Renal pelvis (tissue), 12 donors: ENCODE data around the gene MED28. TPM values are rescaled to one million over a fixed set of nuclear protein-coding genes. Genes with fewer than 3 reads are reported as not detected.
"Not testable (repeated sequence)": the region's sequence is repeated elsewhere in the genome, so short reads cannot be mapped to it uniquely, and the experiment has no call there.

Experiments used
- DNase-seq: peaks from one replicate; pipeline ENCODE4 v3.0.0-alpha.2; 2013
- long read RNA-seq, 16 experiments: transcript quantifications; one replicate each; lab custom pipeline, GENCODE V29; 2026
- polyA plus RNA-seq, 3 donors: library from polyadenylated mRNA; unstranded; fragments of 120-200 nt; gene quantifications; one replicate each; pipeline ENCODE4 v1.2.1, GENCODE V29; 2013; ENCODE audit not compliant: insufficient read length in 3 of 3

The MED28 gene, protein sequence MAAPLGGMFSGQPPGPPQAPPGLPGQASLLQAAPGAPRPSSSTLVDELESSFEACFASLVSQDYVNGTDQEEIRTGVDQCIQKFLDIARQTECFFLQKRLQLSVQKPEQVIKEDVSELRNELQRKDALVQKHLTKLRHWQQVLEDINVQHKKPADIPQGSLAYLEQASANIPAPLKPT
- polyA plus RNA-seq = 10 to 100 TPM; 59.5 to 74.8 (median 61.9) TPM
- long read RNA-seq, donor 1, full-length matches to known transcripts = 50 of 50 reads
- long read RNA-seq, donor 1, partial matches to known transcripts = 0 of 50 reads
- long read RNA-seq, donor 1, other reads (novel, unspliced or antisense) = 0 of 50 reads
- long read RNA-seq, donor 2, full-length matches to known transcripts = 65 of 65 reads
- long read RNA-seq, donor 2, partial matches to known transcripts = 0 of 65 reads
- long read RNA-seq, donor 2, other reads (novel, unspliced or antisense) = 0 of 65 reads
- long read RNA-seq, donor 3, full-length matches to known transcripts = 47 of 53 reads
- long read RNA-seq, donor 3, partial matches to known transcripts = 6 of 53 reads
- long read RNA-seq, donor 3, other reads (novel, unspliced or antisense) = 0 of 53 reads
- long read RNA-seq, donor 4, full-length matches to known transcripts = 60 of 66 reads
- long read RNA-seq, donor 4, partial matches to known transcripts = 6 of 66 reads
- long read RNA-seq, donor 4, other reads (novel, unspliced or antisense) = 0 of 66 reads
- long read RNA-seq, donor 5, full-length matches to known transcripts = 27 of 27 reads
- long read RNA-seq, donor 5, partial matches to known transcripts = 0 of 27 reads
- long read RNA-seq, donor 5, other reads (novel, unspliced or antisense) = 0 of 27 reads
- long read RNA-seq, donor 6, full-length matches to known transcripts = 36 of 71 reads
- long read RNA-seq, donor 6, partial matches to known transcripts = 35 of 71 reads
- long read RNA-seq, donor 6, other reads (novel, unspliced or antisense) = 0 of 71 reads
- long read RNA-seq, donor 7, full-length matches to known transcripts = 47 of 60 reads
- long read RNA-seq, donor 7, partial matches to known transcripts = 13 of 60 reads
- long read RNA-seq, donor 7, other reads (novel, unspliced or antisense) = 0 of 60 reads
- long read RNA-seq, donor 8, full-length matches to known transcripts = 19 of 19 reads
- long read RNA-seq, donor 8, partial matches to known transcripts = 0 of 19 reads
- long read RNA-seq, donor 8, other reads (novel, unspliced or antisense) = 0 of 19 reads
- long read RNA-seq, donor 9, full-length matches to known transcripts = 51 of 51 reads
- long read RNA-seq, donor 9, partial matches to known transcripts = 0 of 51 reads
- long read RNA-seq, donor 9, other reads (novel, unspliced or antisense) = 0 of 51 reads
- long read RNA-seq, donor 10, full-length matches to known transcripts = 49 of 58 reads
- long read RNA-seq, donor 10, partial matches to known transcripts = 9 of 58 reads
- long read RNA-seq, donor 10, other reads (novel, unspliced or antisense) = 0 of 58 reads
- long read RNA-seq, donor 11, full-length matches to known transcripts = 34 of 34 reads
- long read RNA-seq, donor 11, partial matches to known transcripts = 0 of 34 reads
- long read RNA-seq, donor 11, other reads (novel, unspliced or antisense) = 0 of 34 reads
- long read RNA-seq, donor 12, full-length matches to known transcripts = 66 of 66 reads
- long read RNA-seq, donor 12, partial matches to known transcripts = 0 of 66 reads
- long read RNA-seq, donor 12, other reads (novel, unspliced or antisense) = 0 of 66 reads
- long read RNA-seq, donor 13, full-length matches to known transcripts = 31 of 48 reads
- long read RNA-seq, donor 13, partial matches to known transcripts = 17 of 48 reads
- long read RNA-seq, donor 13, other reads (novel, unspliced or antisense) = 0 of 48 reads
- long read RNA-seq, donor 14, full-length matches to known transcripts = 74 of 74 reads
- long read RNA-seq, donor 14, partial matches to known transcripts = 0 of 74 reads
- long read RNA-seq, donor 14, other reads (novel, unspliced or antisense) = 0 of 74 reads
- long read RNA-seq, donor 15, full-length matches to known transcripts = 62 of 62 reads
- long read RNA-seq, donor 15, partial matches to known transcripts = 0 of 62 reads
- long read RNA-seq, donor 15, other reads (novel, unspliced or antisense) = 0 of 62 reads
- long read RNA-seq, donor 16, full-length matches to known transcripts = 59 of 59 reads
- long read RNA-seq, donor 16, partial matches to known transcripts = 0 of 59 reads
- long read RNA-seq, donor 16, other reads (novel, unspliced or antisense) = 0 of 59 reads

DNA sequence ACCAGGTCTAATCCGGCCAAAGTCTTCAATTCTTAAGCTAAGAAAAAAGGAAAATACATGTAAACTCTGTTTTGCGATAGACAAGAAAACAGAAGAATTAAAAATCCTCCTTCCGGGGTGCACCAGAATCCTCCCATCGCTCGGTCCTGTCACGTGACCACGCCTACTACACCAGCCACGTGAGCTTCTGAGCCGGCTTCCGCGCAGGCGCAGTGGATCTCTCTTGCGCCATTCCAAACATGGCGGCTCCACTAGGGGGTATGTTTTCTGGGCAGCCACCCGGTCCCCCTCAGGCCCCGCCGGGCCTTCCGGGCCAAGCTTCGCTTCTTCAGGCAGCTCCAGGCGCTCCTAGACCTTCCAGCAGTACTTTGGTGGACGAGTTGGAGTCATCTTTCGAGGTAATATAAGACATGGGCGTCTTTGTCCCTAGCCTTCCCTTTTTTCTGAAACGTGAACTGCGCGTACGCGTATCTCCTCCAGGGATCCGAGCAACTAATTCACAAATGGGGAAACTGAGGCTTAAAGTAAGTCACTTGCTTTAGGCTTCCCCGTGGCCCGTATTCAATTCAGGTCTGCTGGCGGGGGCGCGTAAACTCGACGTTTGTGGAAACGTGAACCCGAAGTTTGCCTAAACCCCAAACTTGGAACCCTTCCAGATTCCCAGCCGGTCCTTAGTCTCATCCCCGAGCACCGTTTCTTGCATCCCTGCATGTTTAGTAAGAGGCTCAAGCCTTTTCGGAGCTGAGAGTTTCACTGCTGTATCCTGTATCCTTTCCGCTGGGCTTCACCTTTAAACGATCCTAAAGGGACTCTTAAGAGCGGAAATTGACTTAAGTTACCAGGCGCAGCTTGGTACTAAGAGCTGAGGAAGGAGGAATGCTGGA lies at the start of gene MED28:
TSS of gene MED28 (plus strand) at position 226 of the 884 bp plus-strand sequence. CDS start at position 240, 14 bp downstream.
- DNase-seq = peak; percentile 95

DNA sequence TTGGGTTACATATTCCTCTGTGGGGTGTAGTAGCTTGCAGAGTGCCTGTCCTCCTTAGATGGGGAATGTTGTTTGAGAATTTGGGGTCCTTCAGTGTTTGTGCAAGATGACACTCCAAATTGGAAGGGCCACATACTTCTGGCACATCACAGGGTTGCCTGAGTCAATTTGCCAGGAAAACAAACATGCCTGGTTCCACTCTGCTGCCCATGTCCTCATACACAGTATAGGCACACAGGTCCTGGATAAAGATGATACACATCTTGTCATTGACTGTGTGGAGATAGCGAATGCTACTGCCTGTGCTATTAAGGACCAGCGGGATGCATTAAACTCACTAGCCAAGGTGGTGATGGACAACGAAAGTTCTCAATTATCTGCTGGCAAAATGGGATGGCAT lies 48.6 kb upstream of the MED28 start:
- DNase-seq = no peak

GRCh38 chr4:17567271-17567670 lies 47.2 kb upstream of the MED28 start:
- DNase-seq = no peak

- peak; percentile 34 for DNase-seq
Measured at GRCh38 chr4:17574206-17574605, 40.2 kb upstream of the MED28 start.

GRCh38 chr4:17575177-17575576 lies 39.3 kb upstream of the MED28 start:
- DNase-seq = not testable (repeated sequence)

DNA sequence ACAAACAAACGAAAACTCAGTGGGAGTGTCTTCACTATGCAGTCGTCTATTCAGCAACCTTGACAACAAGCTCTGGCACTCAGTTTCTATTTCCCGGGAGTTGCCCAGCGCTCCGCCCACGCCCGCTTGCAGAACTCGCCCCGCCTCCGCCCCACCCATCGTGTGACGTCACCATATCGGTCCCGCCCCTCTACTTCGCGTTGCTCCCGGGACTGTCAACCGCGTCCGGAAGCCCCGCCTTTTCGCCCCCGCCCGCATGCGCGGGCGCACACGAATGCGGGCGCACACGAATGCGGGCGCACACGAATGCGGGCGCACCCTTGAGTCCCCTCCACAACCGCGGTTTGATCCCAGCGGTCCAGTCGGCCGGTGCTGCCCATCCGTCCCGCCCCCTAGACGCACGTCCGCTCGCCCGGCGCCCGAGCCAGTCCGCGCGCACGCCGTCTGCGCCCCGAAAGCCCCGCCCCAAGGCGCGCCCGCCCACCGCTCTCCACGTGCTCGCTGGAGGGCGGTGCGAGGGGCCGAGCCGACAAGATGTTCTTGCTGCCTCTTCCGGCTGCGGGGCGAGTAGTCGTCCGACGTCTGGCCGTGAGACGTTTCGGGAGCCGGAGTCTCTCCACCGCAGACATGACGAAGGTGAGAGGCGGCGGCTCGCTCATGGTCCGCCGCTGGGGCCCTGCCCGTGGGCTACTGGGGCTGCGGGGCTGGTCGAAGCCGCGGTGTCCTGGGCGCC lies 37.3 kb upstream of the MED28 start, which contains the start of gene LAP3:
TSS of gene LAP3 (plus strand) at position 267 of the 733 bp plus-strand sequence. CDS start at position 535, 268 bp downstream.
- DNase-seq = peak; percentile 95

DNA sequence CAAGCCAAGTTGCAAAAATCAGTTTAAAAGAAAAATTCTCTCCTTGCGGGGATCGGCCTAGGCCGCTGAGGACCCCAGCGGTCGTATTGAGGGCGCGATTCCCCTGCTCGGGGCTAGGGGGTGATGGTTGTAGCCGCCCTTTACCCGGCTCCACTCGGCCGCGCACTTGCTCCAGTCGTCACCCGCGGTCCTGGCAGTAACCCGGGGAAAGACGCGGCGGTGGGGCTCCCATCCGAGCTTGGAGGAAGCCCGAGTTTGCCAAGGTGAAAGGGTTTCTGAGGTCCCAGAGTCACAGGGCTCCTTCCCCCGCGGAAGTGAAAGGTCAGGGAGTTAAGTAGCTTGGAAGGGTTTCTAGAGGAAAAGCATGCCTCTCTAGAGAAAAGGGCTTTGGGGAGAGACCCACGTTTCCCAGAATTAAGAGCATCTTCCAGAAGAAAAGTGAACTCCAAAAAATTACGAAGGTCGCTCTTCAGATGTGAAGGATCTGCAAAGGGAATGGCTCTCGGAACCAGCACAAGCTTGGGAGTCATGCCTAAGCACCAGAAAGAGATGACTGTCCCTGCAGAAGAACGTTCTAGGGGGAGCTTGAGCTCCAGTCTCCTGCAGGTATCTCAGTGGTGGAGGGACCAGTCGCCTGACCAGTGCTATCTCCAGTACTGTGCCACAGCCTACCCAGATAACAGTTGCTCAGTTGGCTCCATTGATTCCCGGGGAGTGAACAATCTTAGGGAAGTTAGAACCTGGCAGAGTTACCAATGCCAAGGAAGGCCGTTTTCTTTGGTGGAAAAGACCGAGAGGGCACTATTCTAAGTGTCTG lies 36.6 kb upstream of the MED28 start:
- no peak for DNase-seq

GRCh38 chr4:17578482-17578891 lies 36.0 kb upstream of the MED28 start:
- DNase-seq = no peak

- DNase-seq = no peak
Measured at GRCh38 chr4:17580969-17581368, 33.5 kb upstream of the MED28 start.

- no peak for DNase-seq
Measured at GRCh38 chr4:17583276-17583675, 31.2 kb upstream of the MED28 start.

- no peak for DNase-seq
Measured at GRCh38 chr4:17583941-17584340, 30.5 kb upstream of the MED28 start.

DNA sequence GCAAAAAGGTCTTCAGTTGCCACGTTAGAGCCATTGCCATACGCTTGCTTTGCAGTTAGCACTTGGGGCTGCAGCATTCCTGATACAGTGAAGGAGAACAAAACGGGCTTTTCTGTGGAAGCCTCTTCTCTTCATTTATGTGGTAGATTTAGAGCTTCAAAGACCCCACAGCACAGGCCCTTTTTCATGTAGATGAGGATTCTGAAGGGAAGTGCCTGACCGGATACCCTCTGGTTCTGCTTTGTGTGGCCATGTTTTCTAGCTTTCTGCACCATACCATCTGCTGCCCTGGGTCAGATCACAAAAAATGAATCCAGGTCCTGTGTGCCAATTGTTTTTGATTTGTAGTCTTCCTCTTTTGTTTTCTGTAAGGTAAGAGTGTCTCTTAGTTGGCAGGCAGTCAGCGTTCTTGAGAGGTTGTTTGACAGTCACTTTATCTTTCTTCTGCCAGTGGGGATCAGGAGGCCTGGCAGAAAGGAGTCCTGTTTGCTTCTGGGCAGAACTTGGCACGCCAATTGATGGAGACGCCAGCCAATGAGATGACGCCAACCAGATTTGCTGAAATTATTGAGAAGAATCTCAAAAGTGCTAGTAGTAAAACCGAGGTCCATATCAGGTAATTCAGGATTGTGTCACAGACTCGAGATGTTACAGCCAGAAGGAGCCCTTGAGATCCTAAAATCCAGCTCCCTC lies 29.8 kb upstream of the MED28 start:
- DNase-seq = no peak

DNA sequence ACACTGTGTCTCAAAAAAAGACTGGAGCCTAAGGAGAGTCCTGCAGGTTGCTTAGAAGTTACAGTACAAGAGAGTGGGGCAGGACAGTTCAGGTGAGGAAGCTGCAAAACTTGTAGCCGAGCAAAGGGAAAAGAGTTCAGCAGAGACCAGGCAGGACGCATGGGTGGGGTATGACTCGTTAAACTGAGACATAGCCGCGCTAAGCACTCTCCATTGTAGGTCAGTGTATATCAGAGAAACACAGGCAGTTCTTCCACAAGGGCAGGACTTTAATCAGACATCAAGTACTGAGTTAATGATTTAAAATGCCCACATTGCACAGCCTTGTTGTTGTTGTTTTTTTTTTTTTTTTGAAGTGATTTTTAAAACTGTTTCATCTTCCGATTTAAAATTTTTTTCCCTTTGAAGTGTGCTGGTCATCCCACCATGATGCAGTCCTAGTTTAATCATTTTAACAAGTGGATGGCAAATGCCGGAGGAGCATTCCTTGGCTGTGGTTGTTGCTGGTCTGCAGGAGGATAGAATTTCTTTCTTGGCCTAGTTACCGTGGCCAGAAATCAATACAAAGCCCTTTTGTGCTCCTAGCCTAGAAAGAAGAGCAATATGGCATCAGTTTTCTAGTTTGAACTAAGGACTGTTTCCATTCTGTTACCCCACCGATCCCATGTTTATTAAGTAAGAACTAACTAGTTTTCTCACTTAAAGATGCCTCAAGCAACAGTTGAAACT lies 27.2 kb upstream of the MED28 start:
- DNase-seq = no peak

DNA sequence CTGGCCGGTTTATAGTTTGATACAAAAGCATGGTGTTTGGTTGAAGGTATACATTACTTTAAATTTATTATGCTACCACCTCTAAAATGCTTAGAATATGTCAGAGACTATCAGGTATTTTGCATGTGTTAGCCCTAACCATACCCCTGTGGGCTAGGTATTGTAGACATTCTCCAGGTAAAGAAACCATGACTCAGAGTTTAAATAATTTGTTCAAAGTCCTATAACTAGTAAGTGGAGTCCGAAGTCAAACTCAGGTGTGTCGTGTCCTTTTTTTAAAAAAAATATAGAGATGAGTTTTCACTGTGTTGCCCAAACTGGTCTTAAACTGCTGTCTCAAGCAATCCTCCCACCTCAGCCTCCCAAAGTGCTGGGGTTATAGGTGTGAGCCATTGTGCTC lies 25.1 kb upstream of the MED28 start:
- no peak for DNase-seq

DNA sequence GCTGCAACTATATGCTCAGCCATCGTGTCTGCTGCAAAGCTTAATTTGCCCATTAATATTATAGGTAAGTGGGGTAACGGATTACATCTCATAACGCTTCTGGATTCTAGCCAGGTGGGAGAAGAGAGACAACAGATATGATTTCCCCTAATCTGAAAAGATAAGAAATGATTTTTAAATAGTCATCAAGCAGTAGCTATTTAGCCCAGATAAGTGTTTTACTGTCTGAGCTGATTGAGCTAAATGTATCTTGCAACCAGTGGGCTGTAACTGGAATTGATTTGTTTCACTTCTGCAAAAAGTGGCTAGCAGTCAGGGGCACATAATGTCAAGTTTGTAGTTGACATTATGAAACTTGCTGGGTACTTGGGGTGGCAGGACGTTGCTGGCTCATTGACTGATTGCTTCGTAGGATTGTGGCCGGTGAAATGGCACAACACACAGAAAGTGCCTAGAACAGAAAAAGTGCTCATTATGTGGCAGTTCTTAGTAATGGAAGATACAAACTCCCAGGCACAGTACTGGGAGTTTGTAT lies 18.9 kb upstream of the MED28 start:
- DNase-seq = no peak
